HepG2 (cell line): ENCODE measurements around the gene VCL. TPM values are rescaled to one million over a fixed set of nuclear protein-coding genes. Genes with fewer than 3 reads are reported as not detected.
A peak's percentile ranks its signal among the peaks of the same experiment; 100 is the strongest.

ENCODE experiments used
- ATAC-seq: fragments of 200-7000 bp; cut with Tn5 transposase; 3 replicates; pipeline ENCODE4 v1.9.1; 2020; ENCODE audit warnings: mild to moderate bottlenecking, moderate library complexity
- BruUV-seq: library from RNA; stranded (reverse); fragments of 400-500 nt; replicated peaks from 2 replicates; lab custom pipeline; 2021; lab: Mats Ljungman, UMichigan
- CTCF ChIA-PET: fragments of 300-600 bp; formaldehyde crosslinking; extraction: SDS; loops from one replicate; lab custom pipeline; 2021; ENCODE audit warnings: low total read pairs, inconsistent platforms, low intra/inter-chr PET ratio; lab: Yijun Ruan, JAX
- POLR2A ChIA-PET: fragments of 350-600 bp; sonication (Branson Sonifier 250); formaldehyde crosslinking; loops from one replicate; lab custom pipeline; 2020; ENCODE audit warnings: antibody characterized with exemption, inconsistent platforms; lab: Yijun Ruan, JAX
- DNase-seq: peaks from one replicate; pipeline ENCODE4 v3.0.0-alpha.2; 2015; ENCODE audit warnings: low spot score
- FAIRE-seq: peaks from 3 replicates; lab custom pipeline; 2011; peaks lifted over from hg19 to GRCh38; lab: Jason Lieb, UNC
- H2AFZ ChIP-seq: one replicate; pipeline ENCODE4 v1.6.1; 2011; ENCODE audit warnings: low read length, inconsistent platforms
- H3K27ac ChIP-seq: fragments of 300-600 bp; 3 replicates; pipeline ENCODE4 v1.8.0; 2011; ENCODE audit warnings: mixed run types, mild to moderate bottlenecking, mixed read lengths, low read length, inconsistent platforms; ENCODE audit not compliant: insufficient read depth; ENCODE audit errors: extremely low read length
- H3K27me3 ChIP-seq, 2 experiments: fragments of 200-600 bp in 1 of 2; 2 replicates in 1 of 2; 3 replicates in 1 of 2; pipeline versions ENCODE4 v1.6.0 to v1.8.0; 2011; ENCODE audit warnings: low read length in 2 of 2, mild to moderate bottlenecking in 2 of 2, moderate library complexity in 2 of 2, inconsistent platforms in 1 of 2; ENCODE audit not compliant: insufficient read depth in 2 of 2, control insufficient read depth in 1 of 2
- H3K36me3 ChIP-seq, 2 experiments: fragments of 200-600 bp in 1 of 2; replicated peaks in 1 of 2; 2 replicates in 1 of 2; 3 replicates in 1 of 2; pipeline versions ENCODE4 v1.5.1 to v1.8.0; 2011; ENCODE audit warnings: low read length in 2 of 2, inconsistent platforms in 1 of 2; ENCODE audit not compliant: insufficient read depth in 2 of 2, control insufficient read depth in 1 of 2
- H3K4me1 ChIP-seq: 2 replicates; pipeline ENCODE4 v1.5.1; 2012; ENCODE audit warnings: low read length, inconsistent platforms; ENCODE audit not compliant: insufficient read depth
- H3K4me2 ChIP-seq: 2 replicates; pipeline ENCODE4 v1.6.0; 2011; ENCODE audit warnings: low read depth, low read length, inconsistent platforms
- H3K4me3 ChIP-seq, 3 experiments: fragments of 200-600 bp in 1 of 3; sonication (generic), shearing (Covaris generic) in 1 of 3; replicated peaks in 1 of 3; 2 replicates each; pipeline ENCODE4 v1.5.1; 2011 to 2016; ENCODE audit warnings: low read length in 3 of 3, inconsistent platforms in 2 of 3, low read depth in 2 of 3, mild to moderate bottlenecking in 2 of 3, control low read depth in 1 of 3, mixed read lengths in 1 of 3; ENCODE audit not compliant: insufficient read depth in 1 of 3
- H3K79me2 ChIP-seq: one replicate; pipeline ENCODE4 v1.6.1; 2011; ENCODE audit warnings: low read length, inconsistent platforms; ENCODE audit not compliant: insufficient read depth
- H3K9ac ChIP-seq: 2 replicates; pipeline ENCODE4 v1.6.0; 2011; ENCODE audit warnings: mild to moderate bottlenecking, low read depth, low read length, inconsistent platforms; ENCODE audit not compliant: insufficient read depth
- H3K9me3 ChIP-seq: 2 replicates; pipeline ENCODE4 v1.5.1; 2012; ENCODE audit warnings: mild to moderate bottlenecking, low read length
- H4K20me1 ChIP-seq: 2 replicates; pipeline ENCODE4 v1.6.0; 2011; ENCODE audit warnings: inconsistent platforms, mild to moderate bottlenecking, low read length, moderate library complexity; ENCODE audit not compliant: insufficient read depth
- CEBPB ChIP-seq: IDR thresholded peaks from 2 replicates; pipeline ENCODE4 v1.6.1; 2011; ENCODE audit warnings: low read depth, low read length, improper control_type of control experiment, borderline replicate concordance
- CEBPG ChIP-seq: IDR thresholded peaks from 2 replicates; pipeline ENCODE4 v1.6.1; 2016
- ELF3 ChIP-seq: IDR thresholded peaks from 2 replicates; pipeline ENCODE4 v1.6.1; 2016; ENCODE audit warnings: missing genetic modification reagents, missing compliant biosample characterization
- ETV5 ChIP-seq: IDR thresholded peaks from 2 replicates; pipeline ENCODE4 v1.6.1; 2018; ENCODE audit warnings: missing biosample characterization, missing genetic modification reagents, inconsistent platforms, borderline replicate concordance
- FOXP1 ChIP-seq, 2 experiments: fragments of 450-650 bp in 1 of 2; IDR thresholded peaks; 2 replicates each; pipeline ENCODE4 v1.6.1; 2017 to 2018; ENCODE audit warnings: antibody characterized with exemption in 1 of 2
- HDAC2 ChIP-seq: sonication (generic); formaldehyde crosslinking; IDR thresholded peaks from 2 replicates; pipeline ENCODE4 v1.4.0; 2020; ENCODE audit warnings: missing genetic modification reagents
- HNF4A ChIP-seq: sonication (generic); formaldehyde crosslinking; IDR thresholded peaks from 2 replicates; pipeline ENCODE4 v1.4.0; 2020; ENCODE audit warnings: missing genetic modification reagents
- KDM1A ChIP-seq: IDR thresholded peaks from 2 replicates; pipeline ENCODE4 v1.6.1; 2016; ENCODE audit warnings: missing compliant biosample characterization
- NBN ChIP-seq: fragments of 450-650 bp; conservative IDR thresholded peaks from 2 replicates; pipeline ENCODE4 v1.6.1; 2017
- NFKB2 ChIP-seq: sonication (generic); formaldehyde crosslinking; IDR thresholded peaks from 2 replicates; pipeline ENCODE4 v1.4.0; 2020; ENCODE audit warnings: missing genetic modification reagents, borderline replicate concordance
- RARA ChIP-seq: IDR thresholded peaks from 2 replicates; pipeline ENCODE4 v1.6.1; 2016; ENCODE audit warnings: missing genetic modification reagents, missing compliant biosample characterization
- RCOR2 ChIP-seq: IDR thresholded peaks from 2 replicates; pipeline ENCODE4 v1.6.1; 2016; ENCODE audit warnings: missing biosample characterization, missing genetic modification reagents
- RXRB ChIP-seq: IDR thresholded peaks from 2 replicates; pipeline ENCODE4 v1.6.1; 2016; ENCODE audit warnings: borderline replicate concordance, missing genetic modification reagents, missing compliant biosample characterization
- SALL1 ChIP-seq: sonication (generic); formaldehyde crosslinking; IDR thresholded peaks from 2 replicates; pipeline ENCODE4 v1.8.0; 2022; ENCODE audit warnings: mild to moderate bottlenecking, missing genetic modification reagents
- SPEN ChIP-seq: sonication (generic); formaldehyde crosslinking; IDR thresholded peaks from 2 replicates; pipeline ENCODE4 v1.5.1; 2020; ENCODE audit warnings: low read depth, mild to moderate bottlenecking, missing genetic modification reagents
- TCF7 ChIP-seq: sonication (generic); IDR thresholded peaks from 2 replicates; pipeline ENCODE4 v1.6.1; 2016; ENCODE audit warnings: antibody characterized with exemption, low read depth
- ZBTB38 ChIP-seq: sonication (generic); formaldehyde crosslinking; IDR thresholded peaks from 2 replicates; pipeline ENCODE4 v1.5.1; 2020; ENCODE audit warnings: mild to moderate bottlenecking, missing genetic modification reagents
- ZFX ChIP-seq: sonication (generic); formaldehyde crosslinking; IDR thresholded peaks from 2 replicates; pipeline ENCODE4 v1.4.0; 2020; ENCODE audit warnings: mild to moderate bottlenecking, low read depth, missing genetic modification reagents, moderate library complexity
- ZNF460 ChIP-seq: sonication (generic); formaldehyde crosslinking; IDR thresholded peaks from 2 replicates; pipeline ENCODE4 v1.5.1; 2020; ENCODE audit warnings: missing genetic modification reagents, mild to moderate bottlenecking, borderline replicate concordance
- ZNF850 ChIP-seq: sonication (generic); formaldehyde crosslinking; conservative IDR thresholded peaks from 2 replicates; pipeline ENCODE4 v1.9.0; 2021; ENCODE audit warnings: mild to moderate bottlenecking, missing genetic modification reagents
- WGBS: methylation state at CpG from one replicate; pipeline ENCODE4 v1.1.6; 2017; ENCODE audit warnings: low lambda C conversion rate; 5-methylcytosine and 5-hydroxymethylcytosine counted together
- in situ Hi-C: cut with HindIII; loops from 2 replicates; pipeline ENCODE4 v1.10.0; 2017; ENCODE audit warnings: low pct_unique_long_range_greater_than_20kb; ENCODE audit not compliant: extremely low pct_ligation_motif_present
- intact Hi-C: fragments of 100-400 bp; cut with micrococcal nuclease; formaldehyde crosslinking; loops from one replicate; pipeline ENCODE4 v1.10.0; 2022; ENCODE audit not compliant: unreplicated experiment
- polyA plus RNA-seq, 8 experiments: library from polyadenylated mRNA; depleted of rRNA in 3 of 8; stranded (reverse) in 7 of 8; unstranded in 1 of 8; fragments of >200 nt; fragmentation: Illumina TruSeq in 4 of 8; extraction: Trizol in 4 of 8; gene quantifications; 2 replicates each; pipeline versions ENCODE4 v1.2.1 to v1.2.3, GENCODE V29; 2011 to 2016; ENCODE audit warnings: low read depth in 4 of 8, missing spikeins in 1 of 8, mixed read lengths in 1 of 8; ENCODE audit not compliant: insufficient read depth in 1 of 8
- total RNA-seq, 5 experiments: library from RNA; depleted of rRNA; stranded (reverse); fragments of >200 nt; fragmentation: Illumina TruSeq; extraction: Trizol; gene quantifications; 2 replicates each; pipeline ENCODE4 v1.2.3, GENCODE V29; 2016; ENCODE audit warnings: low read depth in 1 of 5
- TF ChIP-seq, protein P1 (sequence below): IDR thresholded peaks from 2 replicates; pipeline ENCODE4 v1.6.1; 2016; ENCODE audit warnings: low read depth
- TF ChIP-seq, protein P2 (sequence below): sonication (generic); formaldehyde crosslinking; IDR thresholded peaks from 2 replicates; pipeline ENCODE4 v1.8.0; 2023; ENCODE audit warnings: mild to moderate bottlenecking, missing genetic modification reagents
- TF ChIP-seq, protein P3 (sequence below): sonication (generic); formaldehyde crosslinking; IDR thresholded peaks from 2 replicates; pipeline ENCODE4 v1.4.0; 2020; ENCODE audit warnings: missing genetic modification reagents

The VCL gene
- total and polyA plus RNA-seq, 2 of the 13 experiments (the other 11 are each of a cell fraction or from before 2014, with no cell fraction given): 17.3 to 26.9 TPM

DNA sequence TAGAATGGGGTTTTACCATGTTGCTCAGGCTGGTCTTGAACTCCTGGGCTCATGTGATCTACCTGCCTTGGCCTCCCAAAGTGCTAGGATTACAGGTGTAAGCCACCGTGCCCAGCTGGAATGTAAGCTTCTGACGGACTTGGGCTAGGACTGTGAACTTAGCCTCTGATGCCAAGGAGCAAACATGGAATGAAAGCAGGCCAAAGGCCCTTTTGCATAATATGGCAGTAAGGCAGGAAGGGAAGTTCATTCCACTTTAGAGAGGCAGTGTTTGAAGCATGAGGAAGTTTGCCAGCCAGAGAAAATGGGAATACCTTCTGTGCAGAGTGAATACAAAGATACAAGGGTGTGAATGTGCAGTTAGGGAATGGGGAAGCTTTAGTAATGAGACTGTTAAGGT is 20.3 kb downstream of the VCL start:
- WGBS: 47% methylated on average over 2 of the region's 2 CpGs
- CTCF ChIA-PET: no interaction called here
- Histone ChIP-seq H3K9ac (no peak overlapping the region), H3K9me3 (no peaks in the 10 kb centered on the region), H3K4me1 (peaks cover 8% of the 10 kb centered on the region), H3K27me3 (no peaks in the 10 kb centered on the region), H3K27ac (peak overlapping the region; percentile 40), H3K79me2 (no peaks in the 10 kb centered on the region), H4K20me1 (no peaks in the 10 kb centered on the region), H3K4me3 (no peak overlapping the region), H2AFZ (no peak overlapping the region), H3K36me3 (peaks cover 0 to 1% of the 10 kb centered on the region in 2 experiments; a peak in 2 of 5 replicates), H3K4me2 (no peak overlapping the region)
- in situ Hi-C loops (no loop called here), intact Hi-C loops (no loop called here)
- FAIRE-seq (no peak), ATAC-seq (peak; percentile 75), DNase-seq (peak; percentile 31)
- BruUV-seq: no TSS peak
- POLR2A ChIA-PET: no interaction called here
- TF ChIP-seq ZFX (CRISPR knock-in tag): 0 out of 2 replicates have a peak, but pooled peaks have one; percentile 21
- TF ChIP-seq TCF7: peak; percentile 15; the same call in 1 of the 2 replicates
- TF ChIP-seq, protein P1, sequence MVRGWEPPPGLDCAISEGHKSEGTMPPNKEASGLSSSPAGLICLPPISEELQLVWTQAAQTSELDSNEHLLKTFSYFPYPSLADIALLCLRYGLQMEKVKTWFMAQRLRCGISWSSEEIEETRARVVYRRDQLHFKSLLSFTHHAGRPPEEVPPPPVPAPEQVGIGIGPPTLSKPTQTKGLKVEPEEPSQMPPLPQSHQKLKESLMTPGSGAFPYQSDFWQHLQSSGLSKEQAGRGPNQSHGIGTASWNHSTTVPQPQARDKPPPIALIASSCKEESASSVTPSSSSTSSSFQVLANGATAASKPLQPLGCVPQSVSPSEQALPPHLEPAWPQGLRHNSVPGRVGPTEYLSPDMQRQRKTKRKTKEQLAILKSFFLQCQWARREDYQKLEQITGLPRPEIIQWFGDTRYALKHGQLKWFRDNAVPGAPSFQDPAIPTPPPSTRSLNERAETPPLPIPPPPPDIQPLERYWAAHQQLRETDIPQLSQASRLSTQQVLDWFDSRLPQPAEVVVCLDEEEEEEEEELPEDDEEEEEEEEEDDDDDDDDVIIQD: 0 out of 2 replicates have a peak, but pooled peaks have one; percentile 45
- 0 out of 2 replicates have a peak, but pooled peaks have one; percentile 56 for TF ChIP-seq KDM1A
- peak; percentile 44; the same call in 1 of the 2 replicates for TF ChIP-seq ELF3 (CRISPR knock-in tag)
- TF ChIP-seq NFKB2 (CRISPR knock-in tag): no peak
- TF ChIP-seq, protein P2, sequence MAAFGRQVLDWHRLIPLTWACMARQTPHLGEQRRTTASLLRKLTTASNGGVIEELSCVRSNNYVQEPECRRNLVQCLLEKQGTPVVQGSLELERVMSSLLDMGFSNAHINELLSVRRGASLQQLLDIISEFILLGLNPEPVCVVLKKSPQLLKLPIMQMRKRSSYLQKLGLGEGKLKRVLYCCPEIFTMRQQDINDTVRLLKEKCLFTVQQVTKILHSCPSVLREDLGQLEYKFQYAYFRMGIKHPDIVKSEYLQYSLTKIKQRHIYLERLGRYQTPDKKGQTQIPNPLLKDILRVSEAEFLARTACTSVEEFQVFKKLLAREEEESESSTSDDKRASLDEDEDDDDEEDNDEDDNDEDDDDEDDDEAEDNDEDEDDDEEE (CRISPR knock-in tag): no peak
- no peak for TF ChIP-seq FOXP1 (IDR thresholded peaks at IDR 0.05)
- 0 out of 2 replicates have a peak, but pooled peaks have one; percentile 6 for TF ChIP-seq FOXP1 (CRISPR knock-in tag; IDR thresholded peaks at IDR 0.05)
- peak; percentile 47; the same call in 1 of the 2 replicates for TF ChIP-seq SPEN
- 0 out of 2 replicates have a peak, but pooled peaks have one; percentile 21 for TF ChIP-seq RARA (CRISPR knock-in tag)
- 0 out of 2 replicates have a peak, but pooled peaks have one; percentile 23 for TF ChIP-seq ZBTB38 (CRISPR knock-in tag)
- peak; percentile 29; the same call in 1 of the 2 replicates for TF ChIP-seq SALL1 (CRISPR knock-in tag)
- TF ChIP-seq ETV5: peak; percentile 48; the same call in 1 of the 2 replicates
- TF ChIP-seq, protein P3, sequence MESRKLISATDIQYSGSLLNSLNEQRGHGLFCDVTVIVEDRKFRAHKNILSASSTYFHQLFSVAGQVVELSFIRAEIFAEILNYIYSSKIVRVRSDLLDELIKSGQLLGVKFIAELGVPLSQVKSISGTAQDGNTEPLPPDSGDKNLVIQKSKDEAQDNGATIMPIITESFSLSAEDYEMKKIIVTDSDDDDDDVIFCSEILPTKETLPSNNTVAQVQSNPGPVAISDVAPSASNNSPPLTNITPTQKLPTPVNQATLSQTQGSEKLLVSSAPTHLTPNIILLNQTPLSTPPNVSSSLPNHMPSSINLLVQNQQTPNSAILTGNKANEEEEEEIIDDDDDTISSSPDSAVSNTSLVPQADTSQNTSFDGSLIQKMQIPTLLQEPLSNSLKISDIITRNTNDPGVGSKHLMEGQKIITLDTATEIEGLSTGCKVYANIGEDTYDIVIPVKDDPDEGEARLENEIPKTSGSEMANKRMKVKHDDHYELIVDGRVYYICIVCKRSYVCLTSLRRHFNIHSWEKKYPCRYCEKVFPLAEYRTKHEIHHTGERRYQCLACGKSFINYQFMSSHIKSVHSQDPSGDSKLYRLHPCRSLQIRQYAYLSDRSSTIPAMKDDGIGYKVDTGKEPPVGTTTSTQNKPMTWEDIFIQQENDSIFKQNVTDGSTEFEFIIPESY (CRISPR knock-in tag): peak; percentile 38; the same call in 1 of the 2 replicates
- TF ChIP-seq HDAC2 (CRISPR knock-in tag): peak; percentile 37; the same call in 1 of the 2 replicates
- TF ChIP-seq CEBPG (CRISPR knock-in tag): peak; percentile 53
- peak; percentile 95 for TF ChIP-seq ZNF460 (CRISPR knock-in tag)
- peak; percentile 82 for TF ChIP-seq HNF4A (CRISPR knock-in tag)
- TF ChIP-seq RCOR2: 0 out of 2 replicates have a peak, but pooled peaks have one; percentile 18
- 0 out of 2 replicates have a peak, but pooled peaks have one; percentile 17 for TF ChIP-seq CEBPB
- no peak for TF ChIP-seq NBN
- TF ChIP-seq RXRB: peak; percentile 69; the same call in 1 of the 2 replicates
- TF ChIP-seq ZNF850: no peak
